Tongue (tissue), 2 donors: Measurements from ENCODE around the gene KPNA4. TPM values are rescaled to one million over a fixed set of nuclear protein-coding genes. Genes with fewer than 3 reads are reported as not detected.
"Not testable (repeated sequence)": the region's sequence is repeated elsewhere in the genome, so short reads cannot be mapped to it uniquely, and the experiment has no call there.

Experiments
- DNase-seq: peaks from one replicate; pipeline ENCODE4 v3.0.0-alpha.2; 2015
- total RNA-seq: library from RNA; depleted of rRNA; stranded (reverse); fragments of >200 nt; gene quantifications from one replicate; pipeline ENCODE4 v1.2.3, GENCODE V29; 2014

Gene KPNA4
- 35.1 TPM for total RNA-seq

- DNase-seq: peak; percentile 99
These were observed at the start of gene KPNA4 for GRCh38 chr3:160565442-160566403. Gene KPNA4, minus strand, starts transcription at chr3:160565571. Its CDS starts 289 bp downstream, at chr3:160565282.

- DNase-seq: no peak
These were observed 48.3 kb upstream of the KPNA4 start for GRCh38 chr3:160613661-160614060.

GRCh38 chr3:160612386-160613075 is 47.2 kb upstream of the KPNA4 start:
- peak; percentile 89 for DNase-seq

- no peak for DNase-seq
These were observed 45.8 kb upstream of the KPNA4 start for GRCh38 chr3:160611141-160611540.

- no peak for DNase-seq
These were observed 43.5 kb upstream of the KPNA4 start for GRCh38 chr3:160608870-160609269.

- no peak for DNase-seq
These were observed 42.5 kb upstream of the KPNA4 start for GRCh38 chr3:160607826-160608225.

GRCh38 chr3:160605315-160605714 is 39.9 kb upstream of the KPNA4 start:
- no peak for DNase-seq

GRCh38 chr3:160603845-160604244 is 38.5 kb upstream of the KPNA4 start:
- DNase-seq: not testable (repeated sequence)

- DNase-seq: no peak
These were observed 36.9 kb upstream of the KPNA4 start for GRCh38 chr3:160602259-160602658.

GRCh38 chr3:160601288-160601687 is 35.9 kb upstream of the KPNA4 start:
- DNase-seq: no peak

- DNase-seq: no peak
These were observed 33.5 kb upstream of the KPNA4 start for GRCh38 chr3:160598865-160599264.

- no peak for DNase-seq
These were observed 22.7 kb upstream of the KPNA4 start for GRCh38 chr3:160588023-160588422.

GRCh38 chr3:160587105-160587504 is 21.7 kb upstream of the KPNA4 start:
- DNase-seq: no peak

GRCh38 chr3:160586679-160587078 is 21.3 kb upstream of the KPNA4 start:
- DNase-seq: no peak

GRCh38 chr3:160583451-160583850 is 18.1 kb upstream of the KPNA4 start:
- DNase-seq: no peak

GRCh38 chr3:160580938-160581337 is 15.6 kb upstream of the KPNA4 start:
- DNase-seq: no peak

- peak; percentile 9 for DNase-seq
These were observed 12.3 kb upstream of the KPNA4 start for GRCh38 chr3:160577556-160578195.

- DNase-seq: no peak
These were observed 11.7 kb upstream of the KPNA4 start for GRCh38 chr3:160577093-160577492.

- no peak for DNase-seq
These were observed 11.2 kb upstream of the KPNA4 start for GRCh38 chr3:160576621-160577020.

GRCh38 chr3:160575589-160575988 is 10.2 kb upstream of the KPNA4 start:
- DNase-seq: no peak

GRCh38 chr3:160574636-160575035 is 9.3 kb upstream of the KPNA4 start:
- no peak for DNase-seq

GRCh38 chr3:160573955-160574525 is 8.7 kb upstream of the KPNA4 start:
- not testable (repeated sequence) for DNase-seq
